ENCODE data around the gene HLA-DPA1. TPM values are rescaled to one million over a fixed set of nuclear protein-coding genes. Genes with fewer than 3 reads are reported as not detected.

HLA-DPA1 gene
- total and polyA plus RNA-seq, 10 of the 15 experiments (the other 5 are each of a cell fraction or from before 2014, with no cell fraction given), result 508 to 1,640 (median 829) TPM

DNA sequence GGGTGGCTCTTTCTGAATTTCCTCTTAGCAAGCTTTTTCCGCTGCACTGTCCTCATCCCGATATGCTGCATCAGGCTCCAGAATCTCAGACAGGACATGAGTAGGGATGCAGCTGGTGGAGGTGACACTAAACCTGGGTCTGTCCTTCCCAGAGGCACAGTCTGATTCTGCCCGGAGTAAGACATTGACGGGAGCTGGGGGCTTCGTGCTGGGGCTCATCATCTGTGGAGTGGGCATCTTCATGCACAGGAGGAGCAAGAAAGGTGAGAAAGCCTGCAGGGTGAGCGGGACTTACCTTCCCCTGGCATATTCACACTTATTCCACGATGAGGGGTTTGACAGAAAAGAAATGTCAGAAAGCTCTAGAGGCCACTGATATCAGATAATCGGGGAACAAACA lies 12.2 kb upstream of the HLA-DPA1 start:
- BruUV-seq (replicated peaks), result no TSS peak

DNA sequence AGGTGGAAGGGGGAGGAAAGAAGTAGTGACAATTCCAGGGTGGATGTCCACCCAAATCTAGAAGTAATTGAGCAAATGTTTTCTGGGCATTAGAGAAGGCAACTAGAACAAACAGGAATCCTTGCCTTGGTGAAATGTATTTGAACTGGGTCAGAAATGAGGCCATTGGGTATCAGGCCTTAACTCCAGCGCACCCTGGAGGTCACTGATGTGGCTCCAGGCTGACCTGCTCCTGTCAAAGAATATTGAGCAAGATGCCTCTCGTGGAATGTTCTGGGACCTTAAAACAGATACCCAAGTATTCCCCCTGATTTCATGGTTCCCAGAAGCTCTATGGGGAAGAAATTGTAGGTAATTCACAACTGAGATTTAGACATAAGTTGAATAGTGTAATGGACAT lies 9.3 kb upstream of the HLA-DPA1 start:
- H3K27ac ChIP-seq (ENCODE audit: control insufficient read depth, insufficient read depth), result 0 out of 2 replicates have a peak overlapping the region, but pooled peaks have one; percentile 35
- DNase-seq (ENCODE audit: low read depth, low spot score) (no peak), FAIRE-seq (peak; percentile 86), ATAC-seq (peak; percentile 72)
- ChIA-PET CTCF (interaction anchor here (0.8 to 14.2 kb wide), 12 partner anchors 10 to 94 kb away, joined by 3 to 281 read pairs (median 4); partner anchors contain the start of gene HLA-DPA1), POLR2A (interaction anchor here (0.9 to 6.7 kb wide), 5 partner anchors 9 to 70 kb away, joined by 3 to 56 read pairs (median 10); partner anchors contain the start of gene HLA-DPA1), RAD21 (ENCODE audit: unreplicated experiment) (interaction anchor here (1.0 to 6.8 kb wide), 4 partner anchors 9 to 71 kb away, joined by 3 to 108 read pairs (median 4); partner anchors contain the start of gene HLA-DPA1), SMC1A (ENCODE audit: uncharacterized antibody, unreplicated experiment) (interaction anchor here (0.8 to 7.7 kb wide), 16 partner anchors 9 to 196 kb away, joined by 3 to 177 read pairs (median 4); no protein-coding TSS in a partner anchor)
- no peak overlapping the region for H3K9ac ChIP-seq (ENCODE audit: control insufficient read depth, insufficient read depth, low read length)
- no peaks in the 10 kb centered on the region for H3K9me3 ChIP-seq (replicated peaks; ENCODE audit: control insufficient read depth, insufficient read depth, low read length)
- H3K27me3 ChIP-seq (replicated peaks in 1 of 2; ENCODE audit: control insufficient read depth in 2 of 2, insufficient read depth in 2 of 2, low read length in 1 of 2), result no peaks in the 10 kb centered on the region
- peaks cover 21% of the 10 kb centered on the region for H3K4me1 ChIP-seq (ENCODE audit: control insufficient read depth, insufficient read depth, low read length)
- no peak overlapping the region for H3K4me3 ChIP-seq
- WGBS (ENCODE audit: insufficient coverage, insufficient replicate concordance, low lambda C conversion rate, missing lambda C conversion rate), result 53% methylated on average over 2 of the region's 2 CpGs
- no peak overlapping the region for H3K4me2 ChIP-seq (ENCODE audit: control insufficient read depth, insufficient read depth)
- peaks cover 15 to 28% of the 10 kb centered on the region in 2 experiments for H3K36me3 ChIP-seq (ENCODE audit: control insufficient read depth in 2 of 2, insufficient read depth in 2 of 2, low read length in 1 of 2)
- in situ Hi-C loops (cut with MboI), result loop anchor here (5.0 kb wide), 1 partner anchor 65 kb away; no protein-coding TSS in a partner anchor
- intact Hi-C loops (cut with micrococcal nuclease; ENCODE audit: unreplicated experiment), result loop anchor here (1.0 to 10.0 kb wide), 2 partner anchors 68 to 198 kb away; no protein-coding TSS in a partner anchor
- peaks cover 44% of the 10 kb centered on the region for H3K79me2 ChIP-seq (ENCODE audit: control insufficient read depth, insufficient read depth, low read length)
- no peak overlapping the region for H2AFZ ChIP-seq (ENCODE audit: control insufficient read depth, low read depth, low read length)
- no peaks in the 10 kb centered on the region for H4K20me1 ChIP-seq (ENCODE audit: control insufficient read depth, insufficient read depth)
- BruUV-seq (replicated peaks), result TSS peak; percentile 19
- TF ChIP-seq BCL11A (IDR thresholded peaks at IDR 0.05; ENCODE audit: low read depth, low read length) (no peak), SMC3 (IDR thresholded peaks at IDR 0.05; ENCODE audit: borderline replicate concordance, low read length) (peak; percentile 79), ZBED1 (IDR thresholded peaks at IDR 0.05; ENCODE audit: borderline replicate concordance) (no peak), YY1 (IDR thresholded peaks at IDR 0.05; ENCODE audit: low read depth, low read length) (0 out of 2 replicates have a peak, but pooled peaks have one; percentile 37), POLR2AphosphoS5 (IDR thresholded peaks at IDR 0.05; ENCODE audit: low read length) (0 out of 2 replicates have a peak, but pooled peaks have one; percentile 27), FOXM1 (IDR thresholded peaks at IDR 0.05; ENCODE audit: low read depth, low read length) (no peak)
- TF ChIP-seq, protein P1, sequence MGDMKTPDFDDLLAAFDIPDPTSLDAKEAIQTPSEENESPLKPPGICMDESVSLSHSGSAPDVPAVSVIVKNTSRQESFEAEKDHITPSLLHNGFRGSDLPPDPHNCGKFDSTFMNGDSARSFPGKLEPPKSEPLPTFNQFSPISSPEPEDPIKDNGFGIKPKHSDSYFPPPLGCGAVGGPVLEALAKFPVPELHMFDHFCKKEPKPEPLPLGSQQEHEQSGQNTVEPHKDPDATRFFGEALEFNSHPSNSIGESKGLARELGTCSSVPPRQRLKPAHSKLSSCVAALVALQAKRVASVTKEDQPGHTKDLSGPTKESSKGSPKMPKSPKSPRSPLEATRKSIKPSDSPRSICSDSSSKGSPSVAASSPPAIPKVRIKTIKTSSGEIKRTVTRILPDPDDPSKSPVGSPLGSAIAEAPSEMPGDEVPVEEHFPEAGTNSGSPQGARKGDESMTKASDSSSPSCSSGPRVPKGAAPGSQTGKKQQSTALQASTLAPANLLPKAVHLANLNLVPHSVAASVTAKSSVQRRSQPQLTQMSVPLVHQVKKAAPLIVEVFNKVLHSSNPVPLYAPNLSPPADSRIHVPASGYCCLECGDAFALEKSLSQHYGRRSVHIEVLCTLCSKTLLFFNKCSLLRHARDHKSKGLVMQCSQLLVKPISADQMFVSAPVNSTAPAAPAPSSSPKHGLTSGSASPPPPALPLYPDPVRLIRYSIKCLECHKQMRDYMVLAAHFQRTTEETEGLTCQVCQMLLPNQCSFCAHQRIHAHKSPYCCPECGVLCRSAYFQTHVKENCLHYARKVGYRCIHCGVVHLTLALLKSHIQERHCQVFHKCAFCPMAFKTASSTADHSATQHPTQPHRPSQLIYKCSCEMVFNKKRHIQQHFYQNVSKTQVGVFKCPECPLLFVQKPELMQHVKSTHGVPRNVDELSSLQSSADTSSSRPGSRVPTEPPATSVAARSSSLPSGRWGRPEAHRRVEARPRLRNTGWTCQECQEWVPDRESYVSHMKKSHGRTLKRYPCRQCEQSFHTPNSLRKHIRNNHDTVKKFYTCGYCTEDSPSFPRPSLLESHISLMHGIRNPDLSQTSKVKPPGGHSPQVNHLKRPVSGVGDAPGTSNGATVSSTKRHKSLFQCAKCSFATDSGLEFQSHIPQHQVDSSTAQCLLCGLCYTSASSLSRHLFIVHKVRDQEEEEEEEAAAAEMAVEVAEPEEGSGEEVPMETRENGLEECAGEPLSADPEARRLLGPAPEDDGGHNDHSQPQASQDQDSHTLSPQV (IDR thresholded peaks at IDR 0.05), result no peak

More for the DNA sequence above, 12.2 kb upstream of the HLA-DPA1 start:
- no peaks in the 10 kb centered on the region for H3K27me3 ChIP-seq (replicated peaks in 1 of 2; ENCODE audit: control insufficient read depth in 2 of 2, insufficient read depth in 2 of 2, low read length in 1 of 2)
- whole genome bisulfite sequencing (ENCODE audit: insufficient coverage, insufficient replicate concordance, low lambda C conversion rate, missing lambda C conversion rate), result 76% methylated on average over 8 of the region's 8 CpGs
- H3K9ac ChIP-seq (ENCODE audit: control insufficient read depth, insufficient read depth, low read length), result no peak overlapping the region
- H2AFZ ChIP-seq (ENCODE audit: control insufficient read depth, low read depth, low read length), result no peak overlapping the region
- POLR2A ChIA-PET, result interaction anchor here (0.9 to 1.7 kb wide), 2 partner anchors 10 to 15 kb away, joined by 3 read pairs; partner anchors contain the start of gene HLA-DPB1
- H3K36me3 ChIP-seq (ENCODE audit: control insufficient read depth in 2 of 2, insufficient read depth in 2 of 2, low read length in 1 of 2), result peaks cover 14 to 28% of the 10 kb centered on the region in 2 experiments
- H3K79me2 ChIP-seq (ENCODE audit: control insufficient read depth, insufficient read depth, low read length), result peaks cover 14% of the 10 kb centered on the region
- no peak overlapping the region for H3K27ac ChIP-seq (ENCODE audit: control insufficient read depth, insufficient read depth)
- H3K4me3 ChIP-seq, result no peak overlapping the region
- H3K9me3 ChIP-seq (replicated peaks; ENCODE audit: control insufficient read depth, insufficient read depth, low read length), result no peaks in the 10 kb centered on the region
- intact Hi-C loops (cut with micrococcal nuclease; ENCODE audit: unreplicated experiment) (loop anchor here (10.0 kb wide), 1 partner anchor 201 kb away; no protein-coding TSS in a partner anchor), in situ Hi-C loops (cut with MboI) (no loop called here)
- H3K4me1 ChIP-seq (ENCODE audit: control insufficient read depth, insufficient read depth, low read length), result peaks cover 11% of the 10 kb centered on the region; the same call in 1 of the 2 replicates
- FAIRE-seq (no peak), ATAC-seq (no peak), DNase-seq (ENCODE audit: low read depth, low spot score) (no peak)
- TF ChIP-seq ESRRA (IDR thresholded peaks at IDR 0.05; ENCODE audit: low read length), result no peak
- no peak for TF ChIP-seq NFYA (IDR thresholded peaks at IDR 0.05; ENCODE audit: borderline replicate concordance, low read depth, low read length)
- TF ChIP-seq POLR2A (IDR thresholded peaks at IDR 0.05; ENCODE audit: low read depth, low read length), result peak; percentile 55; the same call in 1 of the 2 replicates
- H3K4me2 ChIP-seq (ENCODE audit: control insufficient read depth, insufficient read depth), result no peak overlapping the region
- RAD21 ChIA-PET (ENCODE audit: unreplicated experiment), result no interaction called here
- SMC1A ChIA-PET (ENCODE audit: uncharacterized antibody, unreplicated experiment), result interaction anchor here (1.6 to 7.1 kb wide), 2 partner anchors 10 to 69 kb away, joined by 5 to 54 read pairs; partner anchors contain the start of gene HLA-DPB1
- CTCF ChIA-PET, result interaction anchor here (0.7 to 14.2 kb wide), 2 partner anchors 71 to 88 kb away, joined by 3 to 281 read pairs; no protein-coding TSS in a partner anchor
- H4K20me1 ChIP-seq (ENCODE audit: control insufficient read depth, insufficient read depth), result no peaks in the 10 kb centered on the region

All from GM12878 (cell line).